H9 (cell line): Measurements from ENCODE around the gene SERPINB2. TPM values are rescaled to one million over a fixed set of nuclear protein-coding genes. Genes with fewer than 3 reads are reported as not detected.

Source experiments
- DNase-seq: peaks from one replicate; pipeline ENCODE4 v3.0.0-alpha.2; 2017
- H2AFZ ChIP-seq: one replicate; pipeline ENCODE4 v1.6.1; 2013; ENCODE audit warnings: mild to moderate bottlenecking, low read length, control low read depth, moderate library complexity
- H2AK5ac ChIP-seq: 2 replicates; pipeline ENCODE4 v1.6.1; 2013; ENCODE audit warnings: low read length, control low read depth, mixed read lengths; ENCODE audit not compliant: insufficient read length
- H2BK120ac ChIP-seq: one replicate; pipeline ENCODE4 v1.6.1; 2013; ENCODE audit warnings: low read depth, mild to moderate bottlenecking, low read length, control low read depth, inconsistent platforms; ENCODE audit not compliant: poor library complexity, severe bottlenecking
- H2BK12ac ChIP-seq: 2 replicates; pipeline ENCODE4 v1.6.1; 2013; ENCODE audit warnings: low read length, control low read depth, mixed read lengths, low read depth; ENCODE audit not compliant: insufficient read length
- H2BK15ac ChIP-seq: 2 replicates; pipeline ENCODE4 v1.6.1; 2013; ENCODE audit warnings: low read depth, low read length, control low read depth
- H2BK20ac ChIP-seq: one replicate; pipeline ENCODE4 v1.6.1; 2013; ENCODE audit warnings: low read depth, mild to moderate bottlenecking, low read length, control low read depth, inconsistent platforms; ENCODE audit not compliant: poor library complexity, severe bottlenecking
- H2BK5ac ChIP-seq: 2 replicates; pipeline ENCODE4 v1.6.1; 2013; ENCODE audit warnings: low read length, control low read depth, mixed read lengths; ENCODE audit not compliant: insufficient read length
- H3K14ac ChIP-seq: 2 replicates; pipeline ENCODE4 v1.6.1; 2013; ENCODE audit warnings: low read length, control low read depth; ENCODE audit not compliant: insufficient read depth
- H3K18ac ChIP-seq: 2 replicates; pipeline ENCODE4 v1.6.1; 2013; ENCODE audit warnings: low read depth, mild to moderate bottlenecking, mixed read lengths, low read length, control low read depth; ENCODE audit not compliant: insufficient read length
- H3K23ac ChIP-seq: 2 replicates; pipeline ENCODE4 v1.6.1; 2013; ENCODE audit warnings: low read length, control low read depth, mixed read lengths, low read depth; ENCODE audit not compliant: insufficient read length
- H3K23me2 ChIP-seq: 2 replicates; pipeline ENCODE4 v1.6.1; 2013; ENCODE audit warnings: low read depth, mild to moderate bottlenecking, mixed read lengths, low read length, control low read depth; ENCODE audit not compliant: insufficient read length, poor library complexity, severe bottlenecking
- H3K27ac ChIP-seq: 2 replicates; pipeline ENCODE4 v1.5.1; 2013; ENCODE audit warnings: low read length, control low read depth, mixed read lengths, low read depth; ENCODE audit not compliant: insufficient read length
- H3K27me3 ChIP-seq: 2 replicates; pipeline ENCODE4 v1.6.1; 2013; ENCODE audit warnings: low read length, control low read depth, inconsistent platforms; ENCODE audit not compliant: insufficient read depth
- H3K4ac ChIP-seq: 2 replicates; pipeline ENCODE4 v1.6.1; 2013; ENCODE audit warnings: low read depth, mild to moderate bottlenecking, control low read depth, inconsistent platforms, low read length, moderate library complexity
- H3K4me1 ChIP-seq: 2 replicates; pipeline ENCODE4 v1.6.1; 2013; ENCODE audit warnings: low read length, control low read depth, inconsistent platforms; ENCODE audit not compliant: insufficient read depth
- H3K4me2 ChIP-seq: 2 replicates; pipeline ENCODE4 v1.6.1; 2013; ENCODE audit warnings: low read length, control low read depth, mixed read lengths; ENCODE audit not compliant: insufficient read length, insufficient read depth
- H3K56ac ChIP-seq: 2 replicates; pipeline ENCODE4 v1.6.1; 2013; ENCODE audit warnings: low read depth, mild to moderate bottlenecking, mixed read lengths, low read length, control low read depth; ENCODE audit not compliant: insufficient read length
- H3K79me1 ChIP-seq: 2 replicates; pipeline ENCODE4 v1.6.1; 2013; ENCODE audit warnings: low read depth, mild to moderate bottlenecking, moderate library complexity, low read length, control low read depth, inconsistent platforms; ENCODE audit not compliant: insufficient read depth, poor library complexity, severe bottlenecking
- H3K79me2 ChIP-seq: 2 replicates; pipeline ENCODE4 v1.6.1; 2013; ENCODE audit warnings: low read length, control low read depth, inconsistent platforms; ENCODE audit not compliant: insufficient read depth
- H3K9ac ChIP-seq: 2 replicates; pipeline ENCODE4 v1.6.1; 2013; ENCODE audit warnings: low read length, control low read depth, mixed read lengths; ENCODE audit not compliant: insufficient read length; ENCODE audit errors: extremely low read depth
- H3K9me3 ChIP-seq: one replicate; pipeline ENCODE4 v1.6.1; 2013; ENCODE audit warnings: low read depth, low read length, inconsistent platforms; ENCODE audit not compliant: control insufficient read depth
- H3T11ph ChIP-seq: one replicate; pipeline ENCODE4 v1.6.1; 2013; ENCODE audit warnings: mild to moderate bottlenecking, low read length, control low read depth, inconsistent platforms
- H4K20me1 ChIP-seq: one replicate; pipeline ENCODE4 v1.6.1; 2013; ENCODE audit not compliant: control insufficient read depth, insufficient read length, insufficient read depth
- H4K5ac ChIP-seq: 2 replicates; pipeline ENCODE4 v1.6.1; 2013; ENCODE audit warnings: low read depth, mild to moderate bottlenecking, mixed read lengths, low read length, control low read depth; ENCODE audit not compliant: insufficient read length
- H4K8ac ChIP-seq: replicated peaks from 2 replicates; pipeline ENCODE4 v1.6.1; 2013; ENCODE audit warnings: low read length, control low read depth, mixed read lengths, low read depth; ENCODE audit not compliant: insufficient read length
- H4K91ac ChIP-seq: 2 replicates; pipeline ENCODE4 v1.6.1; 2013; ENCODE audit warnings: low read depth, mild to moderate bottlenecking, moderate library complexity, mixed read lengths, low read length, control low read depth; ENCODE audit not compliant: insufficient read length
- H3K27ac Mint-ChIP-seq, 3 experiments: 2 replicates in 2 of 3; 3 replicates in 1 of 3; pipeline ENCODE4 v1.8.0; 2020 to 2021; ENCODE audit warnings: mixed read lengths in 3 of 3, mild to moderate bottlenecking in 1 of 3, moderate library complexity in 1 of 3
- H3K27me3 Mint-ChIP-seq: 2 replicates; pipeline ENCODE4 v1.8.0; 2021; ENCODE audit warnings: low read depth, mild to moderate bottlenecking, moderate library complexity, mixed read lengths
- H3K36me3 Mint-ChIP-seq, 3 experiments: 2 replicates in 2 of 3; 3 replicates in 1 of 3; pipeline ENCODE4 v1.8.0; 2020 to 2021; ENCODE audit warnings: low read depth in 3 of 3, mixed read lengths in 3 of 3; ENCODE audit not compliant: insufficient read depth in 1 of 3
- H3K4me1 Mint-ChIP-seq, 2 experiments: 2 replicates each; pipeline ENCODE4 v1.8.0; 2020; ENCODE audit warnings: mixed read lengths in 2 of 2
- H3K4me3 Mint-ChIP-seq, 2 experiments: 2 replicates in 1 of 2; 3 replicates in 1 of 2; pipeline ENCODE4 v1.8.0; 2020 to 2021; ENCODE audit warnings: mild to moderate bottlenecking in 2 of 2, mixed read lengths in 2 of 2, moderate library complexity in 1 of 2
- H3K9me3 Mint-ChIP-seq, 2 experiments: 2 replicates in 1 of 2; 3 replicates in 1 of 2; pipeline ENCODE4 v1.8.0; 2020; ENCODE audit warnings: mild to moderate bottlenecking in 2 of 2, mixed read lengths in 2 of 2, moderate library complexity in 1 of 2
- WGBS: extraction: QIAGEN DNeasy Blood & Tissue Kit; methylation state at CpG from one replicate; pipeline ENCODE4 v1.1.7; 2013; ENCODE audit warnings: missing lambda C conversion rate, low lambda C conversion rate, mixed read lengths; ENCODE audit not compliant: insufficient read length; ENCODE audit errors: extremely low coverage; 5-methylcytosine and 5-hydroxymethylcytosine counted together
- total RNA-seq: library from RNA; stranded (reverse); gene quantifications from 2 replicates; pipeline ENCODE4 v1.2.1, GENCODE V29; 2021
- TF ChIP-seq, protein P1 (sequence below): fragments of 200-600 bp; sonication (generic); conservative IDR thresholded peaks from 3 replicates; pipeline ENCODE4 v1.8.0; 2021; ENCODE audit warnings: antibody characterized with exemption, mild to moderate bottlenecking

Gene SERPINB2
- total RNA-seq, 1 experiment from 2014 or later = not detected

DNA sequence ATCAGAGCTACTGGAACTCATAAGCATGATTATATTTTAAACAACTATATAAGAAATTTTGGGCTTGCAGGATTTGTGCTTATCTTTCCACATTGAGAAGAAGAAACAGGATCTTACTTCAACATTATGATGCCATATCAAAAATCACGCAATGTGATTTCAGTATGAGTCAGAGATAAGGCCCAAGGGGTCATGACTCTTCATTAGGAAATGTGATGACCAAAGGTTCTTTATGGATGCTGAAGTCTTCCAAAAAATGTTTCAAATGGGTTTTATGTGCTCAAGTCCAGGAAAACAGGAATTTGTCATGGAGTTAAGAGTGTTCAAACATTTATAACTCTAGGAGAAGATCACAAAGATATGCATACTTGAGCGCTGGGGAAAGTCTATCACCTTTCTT lies 7.8 kb upstream of the SERPINB2 start:
- Histone ChIP-seq H2AK5ac (no peak overlapping the region), H2BK15ac (no peak overlapping the region), H3K23ac (no peak overlapping the region), H3K27me3 (no peaks in the 10 kb centered on the region), H3K79me1 (no peaks in the 10 kb centered on the region), H4K8ac (no peak overlapping the region), H3K18ac (no peak overlapping the region), H2BK120ac (no peak overlapping the region), H2BK20ac (no peak overlapping the region), H3K4ac (no peak overlapping the region), H3K23me2 (no peaks in the 10 kb centered on the region), H3K9me3 (no peaks in the 10 kb centered on the region), H4K91ac (no peak overlapping the region), H3T11ph (no peak overlapping the region), H3K56ac (no peak overlapping the region), H3K4me2 (no peak overlapping the region), H3K14ac (no peak overlapping the region), H3K4me1 (no peaks in the 10 kb centered on the region), H4K20me1 (no peaks in the 10 kb centered on the region), H3K27ac (no peak overlapping the region), H3K9ac (no peak overlapping the region), H2BK5ac (no peak overlapping the region), H2AFZ (no peak overlapping the region), H2BK12ac (no peak overlapping the region), H3K79me2 (no peaks in the 10 kb centered on the region), H4K5ac (no peak overlapping the region)
- no peak for DNase-seq
- WGBS = no CpG with 5 or more reads among the region's 2 CpGs
- TF ChIP-seq, protein P1, sequence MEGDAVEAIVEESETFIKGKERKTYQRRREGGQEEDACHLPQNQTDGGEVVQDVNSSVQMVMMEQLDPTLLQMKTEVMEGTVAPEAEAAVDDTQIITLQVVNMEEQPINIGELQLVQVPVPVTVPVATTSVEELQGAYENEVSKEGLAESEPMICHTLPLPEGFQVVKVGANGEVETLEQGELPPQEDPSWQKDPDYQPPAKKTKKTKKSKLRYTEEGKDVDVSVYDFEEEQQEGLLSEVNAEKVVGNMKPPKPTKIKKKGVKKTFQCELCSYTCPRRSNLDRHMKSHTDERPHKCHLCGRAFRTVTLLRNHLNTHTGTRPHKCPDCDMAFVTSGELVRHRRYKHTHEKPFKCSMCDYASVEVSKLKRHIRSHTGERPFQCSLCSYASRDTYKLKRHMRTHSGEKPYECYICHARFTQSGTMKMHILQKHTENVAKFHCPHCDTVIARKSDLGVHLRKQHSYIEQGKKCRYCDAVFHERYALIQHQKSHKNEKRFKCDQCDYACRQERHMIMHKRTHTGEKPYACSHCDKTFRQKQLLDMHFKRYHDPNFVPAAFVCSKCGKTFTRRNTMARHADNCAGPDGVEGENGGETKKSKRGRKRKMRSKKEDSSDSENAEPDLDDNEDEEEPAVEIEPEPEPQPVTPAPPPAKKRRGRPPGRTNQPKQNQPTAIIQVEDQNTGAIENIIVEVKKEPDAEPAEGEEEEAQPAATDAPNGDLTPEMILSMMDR = no peak
- H3K9me3 Mint-ChIP-seq = no peaks in the 10 kb centered on the region
- no peak overlapping the region for H3K27ac Mint-ChIP-seq
- no peaks in the 10 kb centered on the region for H3K4me1 Mint-ChIP-seq
- no peak overlapping the region for H3K4me3 Mint-ChIP-seq
- H3K36me3 Mint-ChIP-seq = no peaks in the 10 kb centered on the region
- H3K27me3 Mint-ChIP-seq = no peaks in the 10 kb centered on the region
